GM21447 (cell line): ENCODE data around the gene SALL3.
"Not testable (repeated sequence)": the region's sequence is repeated elsewhere in the genome, so short reads cannot be mapped to it uniquely, and the experiment has no call there.

Experiments used
- ATAC-seq: cut with Tn5 transposase; IDR thresholded peaks from one replicate; pipeline ENCODE4 v1.9.1; 2021; ENCODE audit not compliant: unreplicated experiment

Gene SALL3

GRCh38 chr18:78964727-78965126 lies 14.9 kb upstream of the SALL3 start:
- ATAC-seq: not testable (repeated sequence)

GRCh38 chr18:78965260-78965659 lies 14.4 kb upstream of the SALL3 start:
- ATAC-seq: no peak

GRCh38 chr18:78965917-78966792 lies 13.5 kb upstream of the SALL3 start:
- no peak for ATAC-seq

GRCh38 chr18:78966793-78967106 lies 12.9 kb upstream of the SALL3 start:
- no peak for ATAC-seq

- ATAC-seq: no peak
Observed at GRCh38 chr18:78967692-78968091, 11.9 kb upstream of the SALL3 start.

- ATAC-seq: no peak
Observed at GRCh38 chr18:78969574-78970315, 9.9 kb upstream of the SALL3 start.

GRCh38 chr18:78970774-78971333 lies 8.8 kb upstream of the SALL3 start:
- ATAC-seq: no peak

- ATAC-seq: no peak
Observed at GRCh38 chr18:78971511-78972245, 7.9 kb upstream of the SALL3 start.

- no peak for ATAC-seq
Observed at GRCh38 chr18:78972385-78972918, 7.2 kb upstream of the SALL3 start.

GRCh38 chr18:78972930-78973331 lies 6.7 kb upstream of the SALL3 start:
- ATAC-seq: no peak

GRCh38 chr18:78973357-78974083 lies 6.1 kb upstream of the SALL3 start:
- ATAC-seq: no peak

- ATAC-seq: no peak
Observed at GRCh38 chr18:78974115-78974761, 5.4 kb upstream of the SALL3 start.

- ATAC-seq: no peak
Observed at GRCh38 chr18:78975292-78975691, 4.3 kb upstream of the SALL3 start.

GRCh38 chr18:78975699-78976335 lies 3.8 kb upstream of the SALL3 start:
- ATAC-seq: no peak

GRCh38 chr18:78976765-78977636 lies 2.6 kb upstream of the SALL3 start:
- ATAC-seq: no peak

- no peak for ATAC-seq
Observed at GRCh38 chr18:78977637-78978348, 1.8 kb upstream of the SALL3 start.

GRCh38 chr18:78978349-78979055 lies 1.1 kb upstream of the SALL3 start:
- no peak for ATAC-seq
